ENCODE measurements around the gene PPP5C.

- TF ChIP-seq CTCF (conservative IDR thresholded peaks at IDR 0.05; ENCODE audit: low read length) = no peak
- TF ChIP-seq EZH2phosphoT487 (IDR thresholded peaks at IDR 0.05; ENCODE audit: borderline replicate concordance) = no peak
Measured at GRCh38 chr19:46356149-46357055, 9.5 kb downstream of the PPP5C start.
